Measurements from ENCODE around the gene ATP2C2.

The ATP2C2 gene

DNA sequence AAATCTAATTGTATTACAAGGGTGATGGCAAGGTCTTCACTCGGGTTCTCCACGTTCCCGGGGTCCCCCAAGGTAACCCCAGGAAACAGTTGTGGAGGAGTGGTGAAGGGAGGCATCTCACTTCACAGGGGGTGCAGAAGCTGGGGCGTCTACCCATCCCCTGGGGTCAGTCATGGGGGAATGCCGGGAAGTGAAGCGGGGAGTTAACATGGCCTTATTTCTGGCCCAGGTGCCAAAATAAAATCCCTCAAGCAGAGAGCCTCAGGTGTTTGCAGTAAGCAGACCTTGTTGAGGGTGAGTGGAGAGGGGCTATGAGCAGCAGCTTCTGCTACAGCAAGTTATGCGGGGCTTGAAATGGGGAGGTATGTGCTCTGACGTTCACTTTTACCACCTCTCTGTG is 9.0 kb upstream of the ATP2C2 start:
- Histone ChIP-seq H3K4me2 (ENCODE audit: low read depth, low read length) (no peak overlapping the region), H3K4me1 (ENCODE audit: low read length) (no peaks in the 10 kb centered on the region), H3K27me3 (replicated peaks; ENCODE audit: insufficient read depth, low read length) (peaks cover 18% of the 10 kb centered on the region), H3K79me2 (ENCODE audit: low read length) (no peaks in the 10 kb centered on the region), H3K9me2 (replicated peaks; ENCODE audit: insufficient read depth, low read length) (no peaks in the 10 kb centered on the region), H3K4me3 (ENCODE audit: low read length) (no peak overlapping the region), H4K20me1 (ENCODE audit: insufficient read depth, low read length) (no peaks in the 10 kb centered on the region), H3K36me3 (replicated peaks; ENCODE audit: insufficient read depth, low read length) (no peaks in the 10 kb centered on the region), H3F3A (ENCODE audit: insufficient read depth, low read length) (no peaks in the 10 kb centered on the region), H3K27ac (ENCODE audit: low read length) (no peak overlapping the region), H3K9ac (ENCODE audit: low read length) (no peak overlapping the region), H3K9me3 (replicated peaks; ENCODE audit: insufficient read depth, low read length) (no peaks in the 10 kb centered on the region), H2AFZ (ENCODE audit: low read length) (no peak overlapping the region)
- TF ChIP-seq EZH2 (optimal IDR thresholded peaks at IDR 0.05; ENCODE audit: low read depth, low read length) (no peak), EZH2phosphoT487 (IDR thresholded peaks at IDR 0.05; ENCODE audit: low read length) (no peak)
- TF ChIP-seq, protein P1, sequence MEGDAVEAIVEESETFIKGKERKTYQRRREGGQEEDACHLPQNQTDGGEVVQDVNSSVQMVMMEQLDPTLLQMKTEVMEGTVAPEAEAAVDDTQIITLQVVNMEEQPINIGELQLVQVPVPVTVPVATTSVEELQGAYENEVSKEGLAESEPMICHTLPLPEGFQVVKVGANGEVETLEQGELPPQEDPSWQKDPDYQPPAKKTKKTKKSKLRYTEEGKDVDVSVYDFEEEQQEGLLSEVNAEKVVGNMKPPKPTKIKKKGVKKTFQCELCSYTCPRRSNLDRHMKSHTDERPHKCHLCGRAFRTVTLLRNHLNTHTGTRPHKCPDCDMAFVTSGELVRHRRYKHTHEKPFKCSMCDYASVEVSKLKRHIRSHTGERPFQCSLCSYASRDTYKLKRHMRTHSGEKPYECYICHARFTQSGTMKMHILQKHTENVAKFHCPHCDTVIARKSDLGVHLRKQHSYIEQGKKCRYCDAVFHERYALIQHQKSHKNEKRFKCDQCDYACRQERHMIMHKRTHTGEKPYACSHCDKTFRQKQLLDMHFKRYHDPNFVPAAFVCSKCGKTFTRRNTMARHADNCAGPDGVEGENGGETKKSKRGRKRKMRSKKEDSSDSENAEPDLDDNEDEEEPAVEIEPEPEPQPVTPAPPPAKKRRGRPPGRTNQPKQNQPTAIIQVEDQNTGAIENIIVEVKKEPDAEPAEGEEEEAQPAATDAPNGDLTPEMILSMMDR (IDR thresholded peaks at IDR 0.05; ENCODE audit: low read length): no peak
- DNase-seq: no peak

DNA sequence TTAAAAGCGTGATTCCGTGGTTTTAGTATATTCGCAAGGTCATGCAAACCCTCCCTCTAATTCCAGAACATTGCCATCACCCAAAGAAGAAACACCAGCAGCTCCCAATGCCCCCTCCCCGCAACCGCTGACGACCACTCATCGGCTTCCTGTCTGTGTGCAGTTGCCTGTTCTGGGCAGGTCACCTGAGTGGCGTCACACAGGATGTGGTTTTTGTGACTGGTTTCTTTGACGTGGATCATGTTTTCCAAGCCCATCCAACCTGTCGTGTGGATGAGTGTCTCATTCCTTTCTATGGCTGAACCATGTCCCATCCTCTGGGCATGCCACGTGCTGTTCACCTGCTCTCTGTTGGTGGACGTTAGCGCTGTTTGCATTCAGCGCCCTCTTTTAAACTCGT is 8.2 kb upstream of the ATP2C2 start:
- no peak overlapping the region for H3K4me3 ChIP-seq (ENCODE audit: low read length)
- H3K79me2 ChIP-seq (ENCODE audit: low read length): no peaks in the 10 kb centered on the region
- no peaks in the 10 kb centered on the region for H4K20me1 ChIP-seq (ENCODE audit: insufficient read depth, low read length)
- H3K4me2 ChIP-seq (ENCODE audit: low read depth, low read length): no peak overlapping the region
- no peaks in the 10 kb centered on the region for H3K36me3 ChIP-seq (replicated peaks; ENCODE audit: insufficient read depth, low read length)
- H3K27me3 ChIP-seq (replicated peaks; ENCODE audit: insufficient read depth, low read length): peaks cover 19% of the 10 kb centered on the region
- no peak for TF ChIP-seq EZH2phosphoT487 (IDR thresholded peaks at IDR 0.05; ENCODE audit: low read length)
- no peak for TF ChIP-seq EZH2 (optimal IDR thresholded peaks at IDR 0.05; ENCODE audit: low read depth, low read length)
- TF ChIP-seq, protein P1 (IDR thresholded peaks at IDR 0.05; ENCODE audit: low read length): no peak
- no peaks in the 10 kb centered on the region for H3K9me3 ChIP-seq (replicated peaks; ENCODE audit: insufficient read depth, low read length)
- DNase-seq: no peak
- H3K27ac ChIP-seq (ENCODE audit: low read length): no peak overlapping the region
- no peak overlapping the region for H2AFZ ChIP-seq (ENCODE audit: low read length)
- no peaks in the 10 kb centered on the region for H3F3A ChIP-seq (ENCODE audit: insufficient read depth, low read length)
- no peaks in the 10 kb centered on the region for H3K9me2 ChIP-seq (replicated peaks; ENCODE audit: insufficient read depth, low read length)
- H3K9ac ChIP-seq (ENCODE audit: low read length): no peak overlapping the region
- H3K4me1 ChIP-seq (ENCODE audit: low read length): no peaks in the 10 kb centered on the region

DNA sequence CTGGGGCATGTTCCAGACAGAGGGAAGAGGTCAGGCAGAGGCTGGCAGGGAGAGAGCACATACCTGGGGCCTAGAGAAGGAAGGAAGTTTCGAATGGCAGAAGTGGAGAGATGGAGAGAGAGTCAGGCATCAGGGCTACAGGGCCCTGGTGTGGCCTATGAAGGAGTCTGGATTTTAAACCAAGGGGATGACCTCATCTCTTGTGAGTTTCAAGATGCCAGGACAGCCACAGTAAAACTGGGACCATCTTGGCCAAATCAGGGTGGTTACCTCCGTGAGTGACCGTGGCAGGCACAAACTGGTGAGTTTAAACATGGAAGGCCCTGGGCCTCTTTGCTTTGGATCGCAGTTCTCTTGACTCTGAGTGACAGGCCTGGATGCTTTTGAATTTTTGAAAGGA is 7.6 kb upstream of the ATP2C2 start:
- H3K4me2 ChIP-seq (ENCODE audit: low read depth, low read length): no peak overlapping the region
- no peaks in the 10 kb centered on the region for H3F3A ChIP-seq (ENCODE audit: insufficient read depth, low read length)
- TF ChIP-seq, protein P1 (IDR thresholded peaks at IDR 0.05; ENCODE audit: low read length): no peak
- TF ChIP-seq EZH2 (optimal IDR thresholded peaks at IDR 0.05; ENCODE audit: low read depth, low read length) (no peak), EZH2phosphoT487 (IDR thresholded peaks at IDR 0.05; ENCODE audit: low read length) (no peak)
- DNase-seq: no peak
- no peak overlapping the region for H3K27ac ChIP-seq (ENCODE audit: low read length)
- H2AFZ ChIP-seq (ENCODE audit: low read length): no peak overlapping the region
- H3K27me3 ChIP-seq (replicated peaks; ENCODE audit: insufficient read depth, low read length): peaks cover 19% of the 10 kb centered on the region
- no peaks in the 10 kb centered on the region for H4K20me1 ChIP-seq (ENCODE audit: insufficient read depth, low read length)
- no peaks in the 10 kb centered on the region for H3K79me2 ChIP-seq (ENCODE audit: low read length)
- no peaks in the 10 kb centered on the region for H3K9me2 ChIP-seq (replicated peaks; ENCODE audit: insufficient read depth, low read length)
- H3K9me3 ChIP-seq (replicated peaks; ENCODE audit: insufficient read depth, low read length): no peaks in the 10 kb centered on the region
- H3K9ac ChIP-seq (ENCODE audit: low read length): no peak overlapping the region
- no peaks in the 10 kb centered on the region for H3K36me3 ChIP-seq (replicated peaks; ENCODE audit: insufficient read depth, low read length)
- no peak overlapping the region for H3K4me3 ChIP-seq (ENCODE audit: low read length)
- H3K4me1 ChIP-seq (ENCODE audit: low read length): no peaks in the 10 kb centered on the region
